ENCODE data around the gene KCNJ14. TPM values are rescaled to one million over a fixed set of nuclear protein-coding genes. Genes with fewer than 3 reads are reported as not detected.
"Not testable (repeated sequence)": the region's sequence is repeated elsewhere in the genome, so short reads cannot be mapped to it uniquely, and the experiment has no call there.

Gene KCNJ14
- total and polyA plus RNA-seq, 4 experiments from 2014 or later, result 0.18 to 3.6 (median 1.3) TPM

- intact Hi-C loops (cut with micrococcal nuclease), result loop anchor here (1.0 kb wide), 2 partner anchors 8 to 12 kb away; partner anchors contain the start of gene CYTH2
- DNase-seq, result peak; percentile 60 to 74 (median 65)
- Histone ChIP-seq H3K36me3 (ENCODE audit: insufficient read depth, low read length) (no peaks in the 10 kb centered on the region), H3K27ac (ENCODE audit: low read depth, low read length) (peak overlapping the region; percentile 58), H3K4me3 (ENCODE audit: low read length in 2 of 2) (peak overlapping the region; percentile 51 to 52), H3K27me3 (ENCODE audit: insufficient read depth, low read length) (no peaks in the 10 kb centered on the region), H3K4me1 (ENCODE audit: insufficient read depth, low read length) (peaks cover 12% of the 10 kb centered on the region), H3K9me3 (ENCODE audit: control insufficient read depth in 1 of 2, low read length in 2 of 2) (no peaks in the 10 kb centered on the region)
- no peaks in the 10 kb centered on the region for H3K27me3 Mint-ChIP-seq
- CTCF ChIA-PET (ENCODE audit: partially characterized antibody), result interaction anchor here (0.7 to 3.0 kb wide), 4 partner anchors 9 to 167 kb away, joined by 3 to 26 read pairs (median 3); no protein-coding TSS in a partner anchor
- no peaks in the 10 kb centered on the region for H3K9me3 Mint-ChIP-seq
- H3K36me3 Mint-ChIP-seq, result peaks cover 5 to 12% of the 10 kb centered on the region in 2 donors
- POLR2A ChIA-PET (ENCODE audit: partially characterized antibody), result interaction anchor here (0.7 to 2.8 kb wide), 17 partner anchors 9 to 513 kb away, joined by 3 to 20 read pairs (median 4); partner anchors contain the start of genes CA11, CYTH2, GRWD1 and GYS1
- H3K27ac Mint-ChIP-seq, result peak overlapping the region; percentile 78 to 93 (median 85)
- H3K4me1 Mint-ChIP-seq, result peaks cover 4 to 28% (median 17%) of the 10 kb centered on the region in 4 donors
- peak overlapping the region; percentile 81 to 89 (median 84) for H3K4me3 Mint-ChIP-seq
Observed at GRCh38 chr19:48480558-48481500, 25.5 kb downstream of the KCNJ14 start.

DNA sequence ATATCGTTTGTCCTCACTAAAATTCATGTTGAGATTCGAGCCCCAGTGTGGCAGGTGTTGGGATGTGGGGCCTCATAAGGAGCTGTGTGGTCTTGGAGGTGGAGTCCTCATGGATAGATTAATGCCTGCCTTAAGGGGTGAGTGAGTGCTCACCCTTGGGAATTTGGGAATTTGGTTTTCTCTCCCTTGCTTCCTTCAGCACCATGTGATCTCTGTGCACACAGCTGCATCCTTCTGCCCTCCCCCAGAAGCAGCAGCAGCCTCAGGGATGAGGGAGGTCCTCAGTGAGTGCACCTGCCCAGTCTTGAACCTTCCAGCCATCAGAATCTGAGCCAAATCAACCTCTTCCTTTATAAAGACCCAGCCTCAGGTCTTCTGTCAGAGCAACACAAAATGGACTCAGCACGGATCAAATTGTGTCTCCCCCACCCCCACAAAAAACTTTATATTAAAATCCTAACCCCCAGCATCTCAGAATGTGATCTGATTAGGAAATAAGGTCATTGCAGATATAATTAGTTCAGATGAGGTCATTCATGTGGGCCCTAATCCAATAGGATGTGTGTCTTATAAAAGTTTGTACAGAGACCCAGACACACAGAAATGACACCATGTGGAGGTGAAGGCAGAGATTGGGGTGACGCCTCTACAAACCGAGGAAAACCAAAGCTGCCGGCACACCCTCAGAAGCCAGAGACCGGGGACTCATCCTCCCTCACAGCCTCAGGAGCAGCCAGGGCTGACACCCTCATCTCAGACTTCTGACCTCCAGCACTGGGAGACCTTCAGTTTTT, 26.7 kb downstream of the KCNJ14 start:
- Mint-ChIP-seq H3K27me3 (no peaks in the 10 kb centered on the region), H3K27ac (peak overlapping the region in 3 of 7 donors; percentile 68 to 82 (median 70)), H3K36me3 (peaks cover 0 to 7% of the 10 kb centered on the region in 2 donors), H3K4me1 (peaks cover 4 to 28% (median 17%) of the 10 kb centered on the region in 4 donors), H3K4me3 (peak overlapping the region in 7 of 8 donors; percentile 32 to 84 (median 46)), H3K9me3 (no peaks in the 10 kb centered on the region)
- ChIA-PET CTCF (ENCODE audit: partially characterized antibody) (interaction anchor here (1.3 to 3.0 kb wide), 2 partner anchors 8 to 168 kb away, joined by 3 to 26 read pairs; no protein-coding TSS in a partner anchor), POLR2A (ENCODE audit: partially characterized antibody) (interaction anchor here (0.9 to 2.8 kb wide), 8 partner anchors 8 to 164 kb away, joined by 3 to 20 read pairs (median 4); partner anchors contain the start of genes CA11, CYTH2, RPL18 and SPHK2)
- Histone ChIP-seq H3K27me3 (ENCODE audit: insufficient read depth, low read length) (no peaks in the 10 kb centered on the region), H3K27ac (ENCODE audit: low read depth, low read length) (no peak overlapping the region), H3K4me1 (ENCODE audit: insufficient read depth, low read length) (peaks cover 12% of the 10 kb centered on the region), H3K9me3 (ENCODE audit: control insufficient read depth in 1 of 2, low read length in 2 of 2) (no peaks in the 10 kb centered on the region), H3K4me3 (ENCODE audit: low read length in 2 of 2) (no peak overlapping the region), H3K36me3 (ENCODE audit: insufficient read depth, low read length) (no peaks in the 10 kb centered on the region)
- intact Hi-C loops (cut with micrococcal nuclease), result no loop called here
- no peak for DNase-seq

DNA sequence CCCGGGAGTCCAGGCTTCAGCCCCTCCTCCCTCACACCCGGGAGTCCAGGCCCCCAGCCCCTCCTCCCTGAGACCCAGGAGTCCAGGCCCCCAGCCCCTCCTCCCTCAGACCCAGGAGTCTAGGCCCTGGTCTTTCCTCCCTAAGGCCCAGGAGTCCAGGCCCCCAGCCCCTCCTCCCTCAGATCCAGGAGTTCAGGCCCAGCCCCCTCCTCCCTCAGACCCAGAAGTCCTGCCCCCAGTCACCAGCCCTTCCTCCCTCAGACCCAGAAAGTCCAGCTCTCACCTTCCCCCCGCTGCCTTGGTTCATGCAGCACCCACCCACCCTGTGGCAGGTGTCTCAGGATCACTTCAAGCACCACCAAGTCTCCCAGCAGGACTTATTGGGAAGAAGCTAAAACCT, 27.9 kb downstream of the KCNJ14 start:
- Mint-ChIP-seq H3K9me3 (no peaks in the 10 kb centered on the region), H3K27ac (no peak overlapping the region), H3K27me3 (no peaks in the 10 kb centered on the region), H3K4me3 (no peak overlapping the region), H3K4me1 (peaks cover 4 to 28% (median 17%) of the 10 kb centered on the region in 4 donors), H3K36me3 (peaks cover 0 to 7% of the 10 kb centered on the region in 2 donors)
- no peak for DNase-seq
- Histone ChIP-seq H3K27ac (ENCODE audit: low read depth, low read length) (no peak overlapping the region), H3K36me3 (ENCODE audit: insufficient read depth, low read length) (no peaks in the 10 kb centered on the region), H3K4me3 (ENCODE audit: low read length in 2 of 2) (no peak overlapping the region), H3K9me3 (ENCODE audit: control insufficient read depth in 1 of 2, low read length in 2 of 2) (no peaks in the 10 kb centered on the region), H3K4me1 (ENCODE audit: insufficient read depth, low read length) (peaks cover 12% of the 10 kb centered on the region), H3K27me3 (ENCODE audit: insufficient read depth, low read length) (no peaks in the 10 kb centered on the region)
- ChIA-PET CTCF (ENCODE audit: partially characterized antibody) (no interaction called here), POLR2A (ENCODE audit: partially characterized antibody) (no interaction called here)
- intact Hi-C loops (cut with micrococcal nuclease), result no loop called here

DNA sequence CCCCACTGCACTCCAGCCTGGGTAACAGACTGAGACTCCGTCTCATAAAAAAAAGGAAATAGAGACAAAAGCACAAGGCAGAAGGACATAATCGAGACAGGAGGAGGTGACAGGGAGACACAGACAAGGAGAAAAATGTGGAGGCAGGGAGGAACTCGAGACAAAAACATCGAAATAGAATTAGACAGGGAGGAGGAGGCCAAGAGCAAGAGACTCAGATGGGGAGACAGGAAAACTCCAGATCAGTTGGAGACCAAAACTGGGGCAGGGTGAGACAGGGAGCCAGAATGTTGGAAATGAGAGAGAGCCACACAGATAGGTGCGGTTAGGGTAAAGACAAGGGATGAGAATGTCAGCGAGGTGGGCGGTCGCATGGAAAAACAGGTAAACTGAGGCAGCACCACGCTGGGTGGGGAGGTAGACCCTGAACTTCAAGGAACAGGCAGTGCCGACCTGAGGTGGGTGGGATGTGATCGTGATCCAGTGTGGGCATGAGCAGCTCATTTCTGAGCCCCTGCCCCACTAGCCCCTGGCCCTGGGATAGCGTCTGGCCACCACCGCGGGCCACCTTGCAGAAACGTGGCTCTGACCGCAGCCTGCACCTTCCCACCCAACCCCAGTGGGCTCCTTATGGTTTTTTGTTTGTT, 29.0 kb downstream of the KCNJ14 start:
- H3K27ac Mint-ChIP-seq, result no peak overlapping the region
- no peaks in the 10 kb centered on the region for H3K36me3 ChIP-seq (ENCODE audit: insufficient read depth, low read length)
- H3K27me3 ChIP-seq (ENCODE audit: insufficient read depth, low read length), result no peaks in the 10 kb centered on the region
- H3K9me3 ChIP-seq (ENCODE audit: control insufficient read depth in 1 of 2, low read length in 2 of 2), result no peaks in the 10 kb centered on the region
- H3K4me3 Mint-ChIP-seq, result no peak overlapping the region
- H3K36me3 Mint-ChIP-seq, result peaks cover 0 to 4% of the 10 kb centered on the region in 2 donors
- H3K9me3 Mint-ChIP-seq, result no peaks in the 10 kb centered on the region
- intact Hi-C loops (cut with micrococcal nuclease), result no loop called here
- no peaks in the 10 kb centered on the region for H3K27me3 Mint-ChIP-seq
- peaks cover 4 to 28% (median 15%) of the 10 kb centered on the region in 4 donors for H3K4me1 Mint-ChIP-seq
- peaks cover 12% of the 10 kb centered on the region for H3K4me1 ChIP-seq (ENCODE audit: insufficient read depth, low read length)
- no peak overlapping the region for H3K4me3 ChIP-seq (ENCODE audit: low read length in 2 of 2)
- CTCF ChIA-PET (ENCODE audit: partially characterized antibody), result no interaction called here
- DNase-seq, result no peak
- POLR2A ChIA-PET (ENCODE audit: partially characterized antibody), result no interaction called here
- H3K27ac ChIP-seq (ENCODE audit: low read depth, low read length), result no peak overlapping the region

DNA sequence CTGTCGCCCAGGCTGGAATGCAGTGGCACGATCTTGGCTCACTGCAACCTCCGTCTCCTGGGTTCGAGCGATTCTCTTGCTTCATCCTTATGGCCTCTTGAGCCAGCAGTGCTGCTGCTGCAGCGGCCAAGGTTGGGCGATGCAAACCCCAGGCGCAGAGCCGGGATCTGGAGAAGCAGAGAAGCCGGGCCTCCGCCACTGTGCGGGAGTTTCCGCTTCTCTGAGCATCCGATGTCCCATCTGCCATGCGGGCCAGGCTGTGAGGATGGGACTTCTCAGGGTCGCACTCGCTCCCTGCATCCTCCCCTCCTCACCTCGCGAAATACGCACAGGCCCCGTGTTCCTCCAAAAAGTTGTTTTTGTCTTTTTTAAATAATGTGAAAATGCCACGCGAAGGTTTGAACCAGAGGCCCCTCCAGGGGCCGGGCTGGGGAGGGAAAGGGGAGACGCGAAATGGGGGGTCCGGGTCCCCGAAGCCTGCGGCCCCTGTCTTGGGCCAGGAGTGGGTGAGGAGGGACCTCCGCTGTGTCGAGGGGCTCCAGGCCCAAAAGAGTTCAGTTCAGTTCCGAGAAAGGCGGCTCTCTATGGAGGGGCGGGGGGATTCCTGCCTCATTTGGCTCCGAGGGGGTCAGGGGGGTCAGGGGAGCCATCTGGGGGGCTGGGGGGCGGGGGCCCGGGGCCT, 29.7 kb downstream of the KCNJ14 start:
- Mint-ChIP-seq H3K36me3 (peaks cover 0 to 1% of the 10 kb centered on the region in 2 donors), H3K9me3 (no peaks in the 10 kb centered on the region), H3K27ac (no peak overlapping the region), H3K4me3 (no peak overlapping the region), H3K27me3 (no peaks in the 10 kb centered on the region), H3K4me1 (peaks cover 4 to 22% (median 15%) of the 10 kb centered on the region in 4 donors)
- DNase-seq, result no peak
- no peaks in the 10 kb centered on the region for H3K9me3 ChIP-seq (ENCODE audit: control insufficient read depth in 1 of 2, low read length in 2 of 2)
- ChIA-PET CTCF (ENCODE audit: partially characterized antibody) (no interaction called here), POLR2A (ENCODE audit: partially characterized antibody) (no interaction called here)
- H3K36me3 ChIP-seq (ENCODE audit: insufficient read depth, low read length), result no peaks in the 10 kb centered on the region
- intact Hi-C loops (cut with micrococcal nuclease), result no loop called here
- H3K4me1 ChIP-seq (ENCODE audit: insufficient read depth, low read length), result peaks cover 16% of the 10 kb centered on the region
- no peaks in the 10 kb centered on the region for H3K27me3 ChIP-seq (ENCODE audit: insufficient read depth, low read length)
- no peak overlapping the region for H3K27ac ChIP-seq (ENCODE audit: low read depth, low read length)
- H3K4me3 ChIP-seq (ENCODE audit: low read length in 2 of 2), result no peak overlapping the region

DNA sequence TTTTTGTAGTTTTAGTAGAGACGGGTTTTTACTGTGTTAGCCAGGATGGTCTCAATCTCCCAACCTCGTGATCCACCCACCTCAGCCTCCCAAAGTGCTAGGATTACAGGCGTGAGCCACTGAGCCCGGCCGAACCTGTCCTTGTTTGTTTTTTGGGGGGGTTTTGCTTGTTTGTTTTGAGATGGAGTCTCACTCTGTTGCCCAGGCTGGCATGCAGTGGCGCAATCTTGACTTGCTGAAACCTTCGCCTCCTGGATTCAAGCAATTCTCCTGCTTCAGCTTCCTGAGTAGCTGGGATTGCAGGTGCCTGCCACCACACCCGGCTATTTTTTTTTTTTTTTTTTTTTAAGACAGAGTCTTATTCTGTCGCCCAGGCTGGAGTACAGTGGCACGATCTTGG, 31.3 kb downstream of the KCNJ14 start:
- H3K27me3 Mint-ChIP-seq; H3K9me3 ChIP-seq (ENCODE audit: control insufficient read depth in 1 of 2, low read length in 2 of 2); H3K9me3 Mint-ChIP-seq; H3K36me3 ChIP-seq (ENCODE audit: insufficient read depth, low read length); H3K27ac ChIP-seq (ENCODE audit: low read depth, low read length); H3K4me3 ChIP-seq (ENCODE audit: low read length in 2 of 2); H3K27me3 ChIP-seq (ENCODE audit: insufficient read depth, low read length); DNase-seq; H3K4me3 Mint-ChIP-seq; intact Hi-C loops (cut with micrococcal nuclease); H3K36me3 Mint-ChIP-seq: not testable (repeated sequence)
- H3K4me1 ChIP-seq (ENCODE audit: insufficient read depth, low read length), result peaks cover 20% of the 10 kb centered on the region
- POLR2A ChIA-PET (ENCODE audit: partially characterized antibody), result interaction anchor here (1.2 kb wide), 1 partner anchor 11 kb away, joined by 4 read pairs; no protein-coding TSS in a partner anchor
- CTCF ChIA-PET (ENCODE audit: partially characterized antibody), result interaction anchor here (1.1 to 5.3 kb wide), 4 partner anchors 11 to 122 kb away, joined by 3 to 132 read pairs (median 30); partner anchors contain the start of gene SPACA4
- Mint-ChIP-seq H3K4me1 (peaks cover 8 to 23% (median 12%) of the 10 kb centered on the region in 4 donors), H3K27ac (peak overlapping the region in 1 of 7 donors; percentile 8)
